Hematopoietic multipotent progenitor cell (in vitro differentiated cells): ENCODE measurements around the gene MDM1. TPM values are rescaled to one million over a fixed set of nuclear protein-coding genes. Genes with fewer than 3 reads are reported as not detected.

Experiments used
- DNase-seq, 3 donors: peaks; one replicate each; pipeline ENCODE4 v3.0.0-alpha.2; 2011 to 2015; ENCODE audit warnings: low read depth in 2 of 3, low spot score in 2 of 3
- total RNA-seq: library from RNA; depleted of rRNA; stranded (reverse); fragments of >200 nt; gene quantifications from one replicate; pipeline ENCODE4 v1.2.3, GENCODE V29; 2012

Gene MDM1
- total RNA-seq, 1 donor: 10.0 TPM

- DNase-seq: no peak
Measured at GRCh38 chr12:68246350-68246749, 85.8 kb downstream of the MDM1 start.

- no peak for DNase-seq
Measured at GRCh38 chr12:68245180-68246021, 86.8 kb downstream of the MDM1 start.

Other genes starting within 250 kb of the MDM1 start
- not detected for gene IFNG, start 172.6 kb downstream of the MDM1 start, total RNA-seq
- gene IL26, start 106.6 kb downstream of the MDM1 start, total RNA-seq: not detected
- gene IL22, start 78.8 kb downstream of the MDM1 start, total RNA-seq: not detected